WTC11 (cell line): Measurements from ENCODE around the gene C17orf100.

Experiments
- CTCF ChIP-seq: fragments of 200-600 bp; IDR thresholded peaks from 2 replicates; pipeline ENCODE4 v1.8.0; 2022; ENCODE audit warnings: antibody characterized with exemption
- ESRRA ChIP-seq: sonication (generic); formaldehyde crosslinking; IDR thresholded peaks from 2 replicates; pipeline ENCODE4 v1.8.1; 2022; ENCODE audit warnings: mild to moderate bottlenecking, missing genetic modification reagents, borderline replicate concordance
- ETV6 ChIP-seq: sonication (generic); formaldehyde crosslinking; IDR thresholded peaks from 2 replicates; pipeline ENCODE4 v1.8.1; 2022; ENCODE audit warnings: mild to moderate bottlenecking, missing genetic modification reagents
- FOXK1 ChIP-seq: sonication (generic); formaldehyde crosslinking; IDR thresholded peaks from 2 replicates; pipeline ENCODE4 v1.8.0; 2022; ENCODE audit warnings: mild to moderate bottlenecking, moderate library complexity, missing genetic modification reagents
- JUN ChIP-seq: sonication (generic); formaldehyde crosslinking; IDR thresholded peaks from 2 replicates; pipeline ENCODE4 v1.8.0; 2023; ENCODE audit warnings: mild to moderate bottlenecking, missing genetic modification reagents
- NFYB ChIP-seq: sonication (generic); formaldehyde crosslinking; conservative IDR thresholded peaks from 2 replicates; pipeline ENCODE4 v1.8.0; 2022; ENCODE audit warnings: low read depth, missing genetic modification reagents
- PREB ChIP-seq: sonication (generic); formaldehyde crosslinking; IDR thresholded peaks from 2 replicates; pipeline ENCODE4 v1.8.1; 2022; ENCODE audit warnings: mild to moderate bottlenecking, missing genetic modification reagents, moderate library complexity, borderline replicate concordance
- SOX15 ChIP-seq: fragments of 250-450 bp; sonication (Bioruptor Pico); IDR thresholded peaks from 2 replicates; pipeline ENCODE4 v1.9.0; 2021; ENCODE audit warnings: mild to moderate bottlenecking
- USF1 ChIP-seq: sonication (generic); formaldehyde crosslinking; IDR thresholded peaks from 2 replicates; pipeline ENCODE4 v1.8.0; 2022; ENCODE audit warnings: mild to moderate bottlenecking, missing genetic modification reagents
- USF2 ChIP-seq: sonication (generic); formaldehyde crosslinking; IDR thresholded peaks from 2 replicates; pipeline ENCODE4 v1.8.1; 2023; ENCODE audit warnings: mild to moderate bottlenecking, missing genetic modification reagents, moderate library complexity
- ZBTB21 ChIP-seq: sonication (generic); formaldehyde crosslinking; IDR thresholded peaks from 2 replicates; pipeline ENCODE4 v1.8.1; 2023; ENCODE audit warnings: mild to moderate bottlenecking, missing genetic modification reagents, borderline replicate concordance
- ZNF232 ChIP-seq: sonication (generic); formaldehyde crosslinking; IDR thresholded peaks from 2 replicates; pipeline ENCODE4 v1.8.0; 2022; ENCODE audit warnings: mild to moderate bottlenecking, missing genetic modification reagents

GRCh38 chr17:6695565-6695964 is 44.0 kb downstream of the C17orf100 start:
- no peak for TF ChIP-seq SOX15 (CRISPR knock-in tag)
- no peak for TF ChIP-seq ZNF232 (CRISPR knock-in tag)
- no peak for TF ChIP-seq JUN (CRISPR knock-in tag)
- no peak for TF ChIP-seq CTCF
- TF ChIP-seq PREB (CRISPR knock-in tag): no peak
- TF ChIP-seq USF2: no peak
- TF ChIP-seq NFYB (CRISPR knock-in tag): no peak
- TF ChIP-seq ESRRA (CRISPR knock-in tag): no peak
- no peak for TF ChIP-seq ETV6 (CRISPR knock-in tag)
- TF ChIP-seq USF1: no peak
- TF ChIP-seq ZBTB21 (CRISPR knock-in tag): no peak
- TF ChIP-seq FOXK1 (CRISPR knock-in tag): no peak
